Cardiac muscle cell (in vitro differentiated cells and primary cell): Measurements from ENCODE around the gene CEP85L. TPM values are rescaled to one million over a fixed set of nuclear protein-coding genes. Genes with fewer than 3 reads are reported as not detected.

Experiments
- DNase-seq, 2 donors: peaks; one replicate each; pipeline versions ENCODE4 v3.0.0 to v3.0.0-alpha.2; 2010 to 2017; ENCODE audit warnings: low read depth in 1 of 2, low spot score in 1 of 2
- H3K27ac ChIP-seq: fragments of 200-600 bp; sonication (generic); 2 replicates; pipeline ENCODE4 v1.5.1; 2016
- H3K27me3 ChIP-seq: fragments of 200-600 bp; sonication (generic); 2 replicates; pipeline ENCODE4 v1.6.0; 2016; ENCODE audit warnings: control low read depth
- H3K36me3 ChIP-seq: fragments of 200-600 bp; sonication (generic); 2 replicates; pipeline ENCODE4 v1.5.1; 2016; ENCODE audit warnings: control low read depth
- H3K4me1 ChIP-seq: fragments of 200-600 bp; sonication (generic); 2 replicates; pipeline ENCODE4 v1.8.1; 2017; ENCODE audit warnings: low read depth, mild to moderate bottlenecking, mixed run types
- H3K4me3 ChIP-seq: fragments of 200-600 bp; sonication (generic); 2 replicates; pipeline ENCODE4 v1.5.1; 2016; ENCODE audit warnings: mild to moderate bottlenecking
- H3K9me3 ChIP-seq: fragments of 200-600 bp; sonication (generic); 2 replicates; pipeline ENCODE4 v1.5.1; 2017; ENCODE audit warnings: low read depth, mild to moderate bottlenecking, control low read depth
- CTCF ChIP-seq: IDR thresholded peaks from 2 replicates; pipeline ENCODE4 v1.5.1; 2012; ENCODE audit warnings: low read depth, mild to moderate bottlenecking, low read length
- polyA plus RNA-seq: library from polyadenylated mRNA; unstranded; fragments of >200 nt; fragmentation: Nextera tagmentation; extraction: Ambion mirVana; gene quantifications from 2 replicates; pipeline ENCODE4 v1.2.1, GENCODE V29; 2016
- total RNA-seq: library from RNA; depleted of rRNA; stranded (reverse); fragments of >200 nt; gene quantifications from 2 replicates; pipeline ENCODE4 v1.2.3, GENCODE V29; 2016

CEP85L gene
- total and polyA plus RNA-seq, 2 experiments from 2014 or later = 7.9 to 20.0 TPM

DNA sequence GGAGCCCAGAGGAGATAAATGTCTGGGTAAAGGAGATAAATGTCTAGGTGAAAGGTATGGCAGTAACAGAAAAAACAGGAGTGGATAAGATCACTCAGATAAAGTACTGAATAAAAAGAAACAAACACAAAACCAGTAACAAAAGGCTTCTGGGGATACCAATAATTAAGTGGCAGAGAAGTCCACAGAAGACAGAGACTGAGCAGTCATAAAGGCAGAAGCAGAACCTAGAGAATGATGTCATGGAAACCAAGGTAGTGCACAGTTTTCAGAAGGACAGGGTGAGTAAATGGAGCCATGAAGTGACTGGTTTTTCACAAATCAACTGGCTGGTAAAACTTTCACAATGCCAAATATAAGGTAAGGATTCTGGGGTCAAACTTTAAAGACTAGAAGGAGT is 184.2 kb downstream of the CEP85L start:
- no peaks in the 10 kb centered on the region for H3K36me3 ChIP-seq

DNA sequence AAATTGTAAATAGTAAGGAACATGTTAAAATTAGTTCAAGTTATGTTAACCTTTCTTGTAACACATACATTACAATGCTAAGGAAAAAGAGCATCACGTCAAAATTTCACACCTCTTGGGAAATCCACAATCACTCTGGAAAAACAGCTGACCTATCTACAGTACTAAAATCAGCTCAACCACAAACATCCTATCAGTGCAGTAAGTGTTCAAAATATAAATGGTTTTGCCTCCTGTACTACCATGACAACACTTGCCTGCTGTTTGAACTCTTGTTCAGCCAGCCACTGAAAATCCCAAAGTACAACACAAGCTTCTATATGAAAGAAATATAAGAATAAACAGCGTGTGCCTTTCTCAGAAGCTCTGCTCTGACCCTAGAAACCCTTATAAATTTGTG is 186.8 kb downstream of the CEP85L start:
- H3K27ac ChIP-seq = no peak overlapping the region
- H3K36me3 ChIP-seq = no peaks in the 10 kb centered on the region
- peaks cover 13% of the 10 kb centered on the region for H3K4me1 ChIP-seq
- peak in 1 of 2 donors; percentile 11 for DNase-seq
- H3K27me3 ChIP-seq = no peaks in the 10 kb centered on the region
- no peak overlapping the region for H3K4me3 ChIP-seq
- no peaks in the 10 kb centered on the region for H3K9me3 ChIP-seq
- TF ChIP-seq CTCF = no peak

More for the DNA sequence above, 184.2 kb downstream of the CEP85L start:
- Histone ChIP-seq H3K4me1 (peaks cover 17% of the 10 kb centered on the region), H3K27ac (no peak overlapping the region), H3K9me3 (no peaks in the 10 kb centered on the region), H3K4me3 (no peak overlapping the region), H3K27me3 (no peaks in the 10 kb centered on the region)
- no peak for DNase-seq
- TF ChIP-seq CTCF = no peak

- H3K4me3 ChIP-seq = no peak overlapping the region
- peaks cover 13% of the 10 kb centered on the region for H3K4me1 ChIP-seq
- no peak for TF ChIP-seq CTCF
- no peak overlapping the region for H3K27ac ChIP-seq
- H3K9me3 ChIP-seq = no peaks in the 10 kb centered on the region
- no peaks in the 10 kb centered on the region for H3K27me3 ChIP-seq
- no peak for DNase-seq
- H3K36me3 ChIP-seq = no peaks in the 10 kb centered on the region
Observed at GRCh38 chr6:118460958-118461470, 190.4 kb downstream of the CEP85L start.

DNA sequence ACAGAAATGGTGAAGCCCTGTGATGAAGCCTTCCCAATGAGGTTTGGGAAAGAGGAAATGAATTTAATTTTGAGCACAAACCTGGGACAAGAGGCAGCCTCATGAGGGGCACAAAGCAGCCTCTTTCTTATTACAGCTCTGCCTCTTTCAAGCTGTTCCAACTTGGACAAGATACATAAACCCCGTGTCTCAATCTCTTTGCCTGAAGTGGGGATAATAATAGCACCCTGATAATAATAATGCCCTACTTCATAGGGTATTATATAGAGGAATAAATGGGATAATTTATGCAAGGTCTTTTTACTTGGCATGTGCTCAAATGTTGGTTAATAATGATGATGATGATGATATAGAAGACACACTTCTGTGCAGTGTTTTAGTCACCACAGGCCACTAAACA is 194.4 kb downstream of the CEP85L start:
- Histone ChIP-seq H3K4me3 (no peak overlapping the region), H3K4me1 (no peaks in the 10 kb centered on the region), H3K27ac (no peak overlapping the region), H3K36me3 (no peaks in the 10 kb centered on the region), H3K27me3 (no peaks in the 10 kb centered on the region), H3K9me3 (no peaks in the 10 kb centered on the region)
- TF ChIP-seq CTCF = no peak
- no peak for DNase-seq

- DNase-seq = no peak
- H3K27ac ChIP-seq = no peak overlapping the region
- TF ChIP-seq CTCF = no peak
- no peaks in the 10 kb centered on the region for H3K36me3 ChIP-seq
- no peaks in the 10 kb centered on the region for H3K9me3 ChIP-seq
- H3K27me3 ChIP-seq = no peaks in the 10 kb centered on the region
- H3K4me1 ChIP-seq = no peaks in the 10 kb centered on the region
- H3K4me3 ChIP-seq = no peak overlapping the region
Observed at GRCh38 chr6:118451839-118452238, 199.6 kb downstream of the CEP85L start.

GRCh38 chr6:118444796-118445195 is 206.6 kb downstream of the CEP85L start:
- no peaks in the 10 kb centered on the region for H3K27me3 ChIP-seq
- no peak overlapping the region for H3K27ac ChIP-seq
- no peaks in the 10 kb centered on the region for H3K9me3 ChIP-seq
- no peaks in the 10 kb centered on the region for H3K36me3 ChIP-seq
- H3K4me3 ChIP-seq = no peak overlapping the region
- DNase-seq = no peak
- H3K4me1 ChIP-seq = no peaks in the 10 kb centered on the region
- TF ChIP-seq CTCF = no peak
